GM12878 (cell line): ENCODE results near the gene EFCAB7. TPM values are rescaled to one million over a fixed set of nuclear protein-coding genes. Genes with fewer than 3 reads are reported as not detected.

Experiments
- ATAC-seq: fragments of 200-7000 bp; cut with Tn5 transposase; 3 replicates; pipeline ENCODE4 v1.9.1; 2020; ENCODE audit warnings: mild to moderate bottlenecking, moderate library complexity
- BruUV-seq: library from RNA; stranded (reverse); fragments of 400-500 nt; replicated peaks from 2 replicates; lab custom pipeline; 2021; lab: Mats Ljungman, UMichigan
- CTCF ChIA-PET: fragments of 300-600 bp; sonication (Branson Sonifier 250); formaldehyde crosslinking; extraction: SDS; loops from one replicate; lab custom pipeline; 2021; ENCODE audit warnings: inconsistent platforms; lab: Yijun Ruan, JAX
- POLR2A ChIA-PET: fragments of 350-600 bp; formaldehyde crosslinking; extraction: SDS; loops from one replicate; lab custom pipeline; 2021; ENCODE audit warnings: inconsistent platforms; lab: Charles Lee
- RAD21 ChIA-PET: fragments of 300-600 bp; sonication (Branson Sonifier 250); formaldehyde crosslinking; loops from one replicate; lab custom pipeline; 2023; ENCODE audit warnings: antibody characterized with exemption; ENCODE audit not compliant: unreplicated experiment; lab: Charles Lee
- SMC1A ChIA-PET: fragments of 300-600 bp; sonication (Branson Sonifier 250); formaldehyde crosslinking; loops from one replicate; lab custom pipeline; 2023; ENCODE audit not compliant: unreplicated experiment, uncharacterized antibody; lab: Charles Lee
- DNase-seq: peaks from one replicate; pipeline ENCODE4 v3.0.0-alpha.2; 2011; ENCODE audit warnings: low read depth, low spot score
- FAIRE-seq: peaks from 3 replicates; lab custom pipeline; 2011; peaks lifted over from hg19 to GRCh38; lab: Jason Lieb, UNC
- H2AFZ ChIP-seq: 2 replicates; pipeline ENCODE4 v1.6.0; 2011; ENCODE audit warnings: low read depth, low read length, control low read depth; ENCODE audit not compliant: control insufficient read depth
- H3K27ac ChIP-seq: 2 replicates; pipeline ENCODE4 v1.5.1; 2011; ENCODE audit warnings: control low read depth; ENCODE audit not compliant: control insufficient read depth, insufficient read depth
- H3K27me3 ChIP-seq, 2 experiments: replicated peaks in 1 of 2; 2 replicates each; pipeline versions ENCODE4 v1.6.0 to v1.6.1; 2011; ENCODE audit warnings: low read length in 1 of 2; ENCODE audit not compliant: control insufficient read depth in 2 of 2, insufficient read depth in 2 of 2
- H3K36me3 ChIP-seq, 2 experiments: 2 replicates each; pipeline ENCODE4 v1.5.1; 2011; ENCODE audit warnings: low read length in 1 of 2; ENCODE audit not compliant: control insufficient read depth in 2 of 2, insufficient read depth in 2 of 2
- H3K4me1 ChIP-seq: 2 replicates; pipeline ENCODE4 v1.6.1; 2011; ENCODE audit warnings: mild to moderate bottlenecking, low read length, moderate library complexity, mixed read lengths; ENCODE audit not compliant: control insufficient read depth, insufficient read depth
- H3K4me2 ChIP-seq: 2 replicates; pipeline ENCODE4 v1.6.0; 2011; ENCODE audit warnings: control low read depth; ENCODE audit not compliant: control insufficient read depth, insufficient read depth
- H3K4me3 ChIP-seq: fragments of 200-600 bp; sonication (generic); 2 replicates; pipeline ENCODE4 v1.5.1; 2016
- H3K79me2 ChIP-seq: 2 replicates; pipeline ENCODE4 v1.6.0; 2011; ENCODE audit warnings: low read length; ENCODE audit not compliant: control insufficient read depth, insufficient read depth
- H3K9ac ChIP-seq: 2 replicates; pipeline ENCODE4 v1.8.0; 2011; ENCODE audit warnings: low read length, control low read depth, mixed read lengths; ENCODE audit not compliant: control insufficient read depth, insufficient read depth
- H3K9me3 ChIP-seq: replicated peaks from 3 replicates; pipeline ENCODE4 v1.5.1; 2011; ENCODE audit warnings: mild to moderate bottlenecking, low read length; ENCODE audit not compliant: control insufficient read depth, insufficient read depth
- H4K20me1 ChIP-seq: 2 replicates; pipeline ENCODE4 v1.6.0; 2011; ENCODE audit not compliant: control insufficient read depth, insufficient read depth
- BCL3 ChIP-seq: IDR thresholded peaks from 2 replicates; pipeline ENCODE4 v1.6.1; 2011; ENCODE audit warnings: borderline replicate concordance, low read depth, mild to moderate bottlenecking, moderate library complexity, low read length; ENCODE audit not compliant: insufficient read depth, poor library complexity, severe bottlenecking
- CHD2 ChIP-seq: IDR thresholded peaks from 2 replicates; pipeline ENCODE4 v1.6.1; 2011; ENCODE audit warnings: low read depth, low read length, improper control_type of control experiment, borderline replicate concordance
- EGR1 ChIP-seq, 2 experiments: IDR thresholded peaks; 1 replicate in 1 of 2; 2 replicates in 1 of 2; pipeline ENCODE4 v1.6.1; 2011 to 2012; ENCODE audit warnings: low read depth in 2 of 2, low read length in 2 of 2, borderline replicate concordance in 1 of 2, mild to moderate bottlenecking in 1 of 2, moderate library complexity in 1 of 2
- GATAD2B ChIP-seq: fragments of 450-650 bp; conservative IDR thresholded peaks from 2 replicates; pipeline ENCODE4 v1.6.1; 2017; ENCODE audit warnings: low read depth, mild to moderate bottlenecking, moderate library complexity
- IKZF2 ChIP-seq, 2 experiments: fragments of 450-650 bp; IDR thresholded peaks; 2 replicates each; pipeline ENCODE4 v1.6.1; 2017; ENCODE audit warnings: mild to moderate bottlenecking in 2 of 2, moderate library complexity in 2 of 2
- NKRF ChIP-seq: fragments of 450-650 bp; conservative IDR thresholded peaks from 2 replicates; pipeline ENCODE4 v1.6.1; 2017; ENCODE audit warnings: mild to moderate bottlenecking, moderate library complexity
- PML ChIP-seq: IDR thresholded peaks from 2 replicates; pipeline ENCODE4 v1.6.1; 2012; ENCODE audit warnings: low read length, inconsistent platforms
- POLR2A ChIP-seq: IDR thresholded peaks from 2 replicates; pipeline ENCODE4 v1.6.1; 2011; ENCODE audit warnings: low read depth, mild to moderate bottlenecking, low read length
- RELB ChIP-seq: fragments of 450-650 bp; IDR thresholded peaks from 2 replicates; pipeline ENCODE4 v1.6.1; 2017; ENCODE audit warnings: low read depth, mild to moderate bottlenecking, moderate library complexity
- RUNX3 ChIP-seq: IDR thresholded peaks from 2 replicates; pipeline ENCODE4 v1.6.1; 2012; ENCODE audit warnings: low read length, inconsistent platforms
- SMC3 ChIP-seq: IDR thresholded peaks from 2 replicates; pipeline ENCODE4 v1.6.1; 2011; ENCODE audit warnings: low read length, improper control_type of control experiment, borderline replicate concordance
- TCF3 ChIP-seq: IDR thresholded peaks from 2 replicates; pipeline ENCODE4 v1.6.1; 2012; ENCODE audit warnings: low read depth, mild to moderate bottlenecking, low read length, borderline replicate concordance; ENCODE audit not compliant: insufficient read depth
- ZNF384 ChIP-seq: IDR thresholded peaks from 2 replicates; pipeline ENCODE4 v1.6.1; 2012; ENCODE audit warnings: low read depth, mild to moderate bottlenecking, low read length, improper control_type of control experiment, borderline replicate concordance
- WGBS: methylation state at CpG from one replicate; pipeline ENCODE4 v1.1.6; 2016; ENCODE audit warnings: low lambda C conversion rate; ENCODE audit not compliant: insufficient replicate concordance, insufficient coverage; ENCODE audit errors: missing lambda C conversion rate; 5-methylcytosine and 5-hydroxymethylcytosine counted together
- in situ Hi-C: fragments of 300-500 bp; cut with MboI; formaldehyde crosslinking; loops from 9 replicates; pipeline ENCODE4 v1.14.3; 2018; ENCODE audit warnings: mixed read lengths
- intact Hi-C: fragments of 100-400 bp; cut with micrococcal nuclease; formaldehyde crosslinking; loops from one replicate; pipeline ENCODE4 v1.14.2; 2022; ENCODE audit not compliant: unreplicated experiment
- polyA plus RNA-seq, 11 experiments: library from polyadenylated mRNA; depleted of rRNA in 4 of 11; unstranded in 6 of 11; stranded (reverse) in 5 of 11; fragments of >200 nt; fragmentation: Nextera tagmentation in 4 of 11; fragmentation: Illumina TruSeq in 1 of 11; extraction: Ambion mirVana in 4 of 11; extraction: Trizol in 1 of 11; gene quantifications; 1 replicate in 1 of 11; 2 replicates in 10 of 11; pipeline versions ENCODE4 v1.2.1 to v1.2.3, GENCODE V29; 2011 to 2016; ENCODE audit warnings: inconsistent platforms in 2 of 11, missing spikeins in 2 of 11, low read depth in 1 of 11
- total RNA-seq, 4 experiments: library from RNA; depleted of rRNA in 3 of 4; stranded (reverse); fragments of >200 nt in 3 of 4; fragmentation: Illumina TruSeq in 1 of 4; extraction: Trizol in 1 of 4; gene quantifications; 2 replicates each; pipeline versions ENCODE4 v1.2.1 to v1.2.3, GENCODE V29; 2013 to 2021

Gene EFCAB7
- total and polyA plus RNA-seq, 10 of the 15 experiments (the other 5 are each of a cell fraction or from before 2014, with no cell fraction given): 4.4 to 9.8 (median 5.7) TPM

GRCh38 chr1:63593303-63593885 is 70.1 kb downstream of the EFCAB7 start, which contains the start of gene PGM1 (continued):
- TF ChIP-seq RELB: 0 out of 2 replicates have a peak, but pooled peaks have one; percentile 69
- no peak for TF ChIP-seq ZNF384
- TF ChIP-seq CHD2: peak; percentile 24; the same call in 1 of the 2 replicates
- TF ChIP-seq RUNX3: peak; percentile 22; the same call in 1 of the 2 replicates

- POLR2A ChIA-PET: interaction anchor here (0.5 to 3.1 kb wide), 3 partner anchors 23 to 678 kb away, joined by 3 to 11 read pairs (median 5); no protein-coding TSS in a partner anchor
- peak; percentile 72 for ATAC-seq
- TF ChIP-seq CHD2: peak; percentile 24; the same call in 1 of the 2 replicates
- peak; percentile 34; the same call in 1 of the 2 replicates for TF ChIP-seq ZNF384
- TF ChIP-seq GATAD2B: 0 out of 2 replicates have a peak, but pooled peaks have one; percentile 2
- TF ChIP-seq POLR2A: peak; percentile 65
- TF ChIP-seq TCF3: no peak
- TF ChIP-seq IKZF2 (IDR thresholded peaks at IDR 0.05): no peak; a peak in 1 of 4 replicates
- TF ChIP-seq BCL3: peak; percentile 1
- no peak for TF ChIP-seq SMC3
- peak in 1 of 2 experiments; percentile 64; a peak in 1 of 3 replicates for TF ChIP-seq EGR1 (IDR thresholded peaks at IDR 0.05; ENCODE audit: borderline replicate concordance in 1 of 2, low read depth in 2 of 2, low read length in 2 of 2)
- 0 out of 2 replicates have a peak, but pooled peaks have one; percentile 22 for TF ChIP-seq PML
- TF ChIP-seq NKRF: no peak
Observed at GRCh38 chr1:63593886-63594605, 70.7 kb downstream of the EFCAB7 start.

More at GRCh38 chr1:63593886-63594605, 70.7 kb downstream of the EFCAB7 start:
- peak overlapping the region; percentile 78 for H3K27ac ChIP-seq
- H3K4me1 ChIP-seq: no peaks in the 10 kb centered on the region
- FAIRE-seq: no peak
- no peaks in the 10 kb centered on the region for H3K27me3 ChIP-seq
- in situ Hi-C loops: no loop called here
- no peaks in the 10 kb centered on the region; the same call in 1 of the 2 replicates for H4K20me1 ChIP-seq
- H3K79me2 ChIP-seq: peaks cover 37% of the 10 kb centered on the region
- DNase-seq: peak; percentile 33
- BruUV-seq: no TSS peak
- SMC1A ChIA-PET: interaction anchor here (1.3 to 2.9 kb wide), 3 partner anchors 24 to 41 kb away, joined by 3 to 10 read pairs (median 5); no protein-coding TSS in a partner anchor
- H3K9ac ChIP-seq: peak overlapping the region; percentile 89
- RAD21 ChIA-PET: interaction anchor here (1.0 to 1.3 kb wide), 4 partner anchors 14 to 36 kb away, joined by 3 to 5 read pairs (median 4); no protein-coding TSS in a partner anchor
- H3K36me3 ChIP-seq: no peaks in the 10 kb centered on the region
- CTCF ChIA-PET: interaction anchor here (4.7 kb wide), 1 partner anchor 18 kb away, joined by 29 read pairs; no protein-coding TSS in a partner anchor
- peak overlapping the region; percentile 86 for H3K4me3 ChIP-seq
- peak overlapping the region; percentile 76 for H2AFZ ChIP-seq
- intact Hi-C loops: no loop called here
- H3K9me3 ChIP-seq: no peaks in the 10 kb centered on the region
- peak overlapping the region; percentile 40 for H3K4me2 ChIP-seq
- WGBS: under 1% methylated on average over 52 of the region's 55 CpGs
